Measurements from ENCODE around the gene SLC30A2. TPM values are rescaled to one million over a fixed set of nuclear protein-coding genes. Genes with fewer than 3 reads are reported as not detected.
A peak's percentile ranks its signal among the peaks of the same experiment; 100 is the strongest.

SLC30A2 gene
- total and polyA plus RNA-seq, 9 of the 15 experiments (the other 6 are each of a cell fraction or from before 2014, with no cell fraction given) = 0.01 to 0.18 (median 0.06) TPM; not detected in 3

DNA sequence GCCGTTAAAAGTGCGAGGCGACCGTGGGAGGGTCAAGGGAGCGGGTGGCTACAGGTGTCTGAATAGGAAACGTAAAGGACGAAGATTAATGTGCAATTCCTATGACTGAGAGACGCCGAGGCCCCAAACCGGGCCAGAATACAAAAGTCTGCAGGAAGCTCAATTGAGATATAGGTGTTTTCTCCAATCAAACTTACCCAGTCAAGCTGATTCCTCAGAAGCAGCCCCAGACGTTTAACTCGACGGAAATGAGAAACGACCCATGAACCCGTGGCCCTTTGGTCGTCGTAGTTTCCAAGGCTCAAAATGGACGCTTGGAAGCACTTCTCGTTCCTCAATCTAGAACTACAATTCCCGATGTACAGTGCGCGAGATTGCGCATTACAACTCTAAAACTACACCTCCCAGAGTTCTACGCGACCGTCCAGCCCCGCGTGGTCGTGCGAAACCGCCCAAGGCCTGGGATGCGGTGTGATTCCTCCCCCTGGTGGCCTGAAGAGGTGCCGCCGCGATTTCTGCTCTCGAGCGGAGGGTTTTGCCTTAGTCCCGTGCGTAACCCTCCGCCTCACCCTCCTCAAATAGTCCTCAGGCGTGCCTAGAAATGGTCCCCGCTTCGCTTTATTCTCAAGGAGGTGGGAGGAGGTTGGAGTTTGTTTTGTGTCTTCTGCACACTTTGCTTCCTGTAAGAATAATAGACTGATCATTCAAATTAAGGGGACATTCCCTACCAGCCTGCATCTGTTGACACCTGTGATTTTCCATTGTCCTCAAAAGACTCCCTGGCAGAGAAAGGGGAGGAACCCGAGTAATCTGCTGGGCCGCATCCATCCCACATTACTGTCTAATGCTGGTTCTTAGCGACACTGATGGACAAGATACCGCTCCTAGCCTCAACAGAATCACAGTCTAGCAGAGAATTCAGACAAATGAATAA, 47.8 kb downstream of the SLC30A2 start, which contains the start of gene PAFAH2 (continued):
- TF ChIP-seq, protein P1, sequence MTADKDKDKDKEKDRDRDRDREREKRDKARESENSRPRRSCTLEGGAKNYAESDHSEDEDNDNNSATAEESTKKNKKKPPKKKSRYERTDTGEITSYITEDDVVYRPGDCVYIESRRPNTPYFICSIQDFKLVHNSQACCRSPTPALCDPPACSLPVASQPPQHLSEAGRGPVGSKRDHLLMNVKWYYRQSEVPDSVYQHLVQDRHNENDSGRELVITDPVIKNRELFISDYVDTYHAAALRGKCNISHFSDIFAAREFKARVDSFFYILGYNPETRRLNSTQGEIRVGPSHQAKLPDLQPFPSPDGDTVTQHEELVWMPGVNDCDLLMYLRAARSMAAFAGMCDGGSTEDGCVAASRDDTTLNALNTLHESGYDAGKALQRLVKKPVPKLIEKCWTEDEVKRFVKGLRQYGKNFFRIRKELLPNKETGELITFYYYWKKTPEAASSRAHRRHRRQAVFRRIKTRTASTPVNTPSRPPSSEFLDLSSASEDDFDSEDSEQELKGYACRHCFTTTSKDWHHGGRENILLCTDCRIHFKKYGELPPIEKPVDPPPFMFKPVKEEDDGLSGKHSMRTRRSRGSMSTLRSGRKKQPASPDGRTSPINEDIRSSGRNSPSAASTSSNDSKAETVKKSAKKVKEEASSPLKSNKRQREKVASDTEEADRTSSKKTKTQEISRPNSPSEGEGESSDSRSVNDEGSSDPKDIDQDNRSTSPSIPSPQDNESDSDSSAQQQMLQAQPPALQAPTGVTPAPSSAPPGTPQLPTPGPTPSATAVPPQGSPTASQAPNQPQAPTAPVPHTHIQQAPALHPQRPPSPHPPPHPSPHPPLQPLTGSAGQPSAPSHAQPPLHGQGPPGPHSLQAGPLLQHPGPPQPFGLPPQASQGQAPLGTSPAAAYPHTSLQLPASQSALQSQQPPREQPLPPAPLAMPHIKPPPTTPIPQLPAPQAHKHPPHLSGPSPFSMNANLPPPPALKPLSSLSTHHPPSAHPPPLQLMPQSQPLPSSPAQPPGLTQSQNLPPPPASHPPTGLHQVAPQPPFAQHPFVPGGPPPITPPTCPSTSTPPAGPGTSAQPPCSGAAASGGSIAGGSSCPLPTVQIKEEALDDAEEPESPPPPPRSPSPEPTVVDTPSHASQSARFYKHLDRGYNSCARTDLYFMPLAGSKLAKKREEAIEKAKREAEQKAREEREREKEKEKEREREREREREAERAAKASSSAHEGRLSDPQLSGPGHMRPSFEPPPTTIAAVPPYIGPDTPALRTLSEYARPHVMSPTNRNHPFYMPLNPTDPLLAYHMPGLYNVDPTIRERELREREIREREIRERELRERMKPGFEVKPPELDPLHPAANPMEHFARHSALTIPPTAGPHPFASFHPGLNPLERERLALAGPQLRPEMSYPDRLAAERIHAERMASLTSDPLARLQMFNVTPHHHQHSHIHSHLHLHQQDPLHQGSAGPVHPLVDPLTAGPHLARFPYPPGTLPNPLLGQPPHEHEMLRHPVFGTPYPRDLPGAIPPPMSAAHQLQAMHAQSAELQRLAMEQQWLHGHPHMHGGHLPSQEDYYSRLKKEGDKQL (CRISPR knock-in tag; IDR thresholded peaks at IDR 0.05; ENCODE audit: borderline replicate concordance) = 0 out of 2 replicates have a peak, but pooled peaks have one; percentile 4
- TF ChIP-seq, protein P2, sequence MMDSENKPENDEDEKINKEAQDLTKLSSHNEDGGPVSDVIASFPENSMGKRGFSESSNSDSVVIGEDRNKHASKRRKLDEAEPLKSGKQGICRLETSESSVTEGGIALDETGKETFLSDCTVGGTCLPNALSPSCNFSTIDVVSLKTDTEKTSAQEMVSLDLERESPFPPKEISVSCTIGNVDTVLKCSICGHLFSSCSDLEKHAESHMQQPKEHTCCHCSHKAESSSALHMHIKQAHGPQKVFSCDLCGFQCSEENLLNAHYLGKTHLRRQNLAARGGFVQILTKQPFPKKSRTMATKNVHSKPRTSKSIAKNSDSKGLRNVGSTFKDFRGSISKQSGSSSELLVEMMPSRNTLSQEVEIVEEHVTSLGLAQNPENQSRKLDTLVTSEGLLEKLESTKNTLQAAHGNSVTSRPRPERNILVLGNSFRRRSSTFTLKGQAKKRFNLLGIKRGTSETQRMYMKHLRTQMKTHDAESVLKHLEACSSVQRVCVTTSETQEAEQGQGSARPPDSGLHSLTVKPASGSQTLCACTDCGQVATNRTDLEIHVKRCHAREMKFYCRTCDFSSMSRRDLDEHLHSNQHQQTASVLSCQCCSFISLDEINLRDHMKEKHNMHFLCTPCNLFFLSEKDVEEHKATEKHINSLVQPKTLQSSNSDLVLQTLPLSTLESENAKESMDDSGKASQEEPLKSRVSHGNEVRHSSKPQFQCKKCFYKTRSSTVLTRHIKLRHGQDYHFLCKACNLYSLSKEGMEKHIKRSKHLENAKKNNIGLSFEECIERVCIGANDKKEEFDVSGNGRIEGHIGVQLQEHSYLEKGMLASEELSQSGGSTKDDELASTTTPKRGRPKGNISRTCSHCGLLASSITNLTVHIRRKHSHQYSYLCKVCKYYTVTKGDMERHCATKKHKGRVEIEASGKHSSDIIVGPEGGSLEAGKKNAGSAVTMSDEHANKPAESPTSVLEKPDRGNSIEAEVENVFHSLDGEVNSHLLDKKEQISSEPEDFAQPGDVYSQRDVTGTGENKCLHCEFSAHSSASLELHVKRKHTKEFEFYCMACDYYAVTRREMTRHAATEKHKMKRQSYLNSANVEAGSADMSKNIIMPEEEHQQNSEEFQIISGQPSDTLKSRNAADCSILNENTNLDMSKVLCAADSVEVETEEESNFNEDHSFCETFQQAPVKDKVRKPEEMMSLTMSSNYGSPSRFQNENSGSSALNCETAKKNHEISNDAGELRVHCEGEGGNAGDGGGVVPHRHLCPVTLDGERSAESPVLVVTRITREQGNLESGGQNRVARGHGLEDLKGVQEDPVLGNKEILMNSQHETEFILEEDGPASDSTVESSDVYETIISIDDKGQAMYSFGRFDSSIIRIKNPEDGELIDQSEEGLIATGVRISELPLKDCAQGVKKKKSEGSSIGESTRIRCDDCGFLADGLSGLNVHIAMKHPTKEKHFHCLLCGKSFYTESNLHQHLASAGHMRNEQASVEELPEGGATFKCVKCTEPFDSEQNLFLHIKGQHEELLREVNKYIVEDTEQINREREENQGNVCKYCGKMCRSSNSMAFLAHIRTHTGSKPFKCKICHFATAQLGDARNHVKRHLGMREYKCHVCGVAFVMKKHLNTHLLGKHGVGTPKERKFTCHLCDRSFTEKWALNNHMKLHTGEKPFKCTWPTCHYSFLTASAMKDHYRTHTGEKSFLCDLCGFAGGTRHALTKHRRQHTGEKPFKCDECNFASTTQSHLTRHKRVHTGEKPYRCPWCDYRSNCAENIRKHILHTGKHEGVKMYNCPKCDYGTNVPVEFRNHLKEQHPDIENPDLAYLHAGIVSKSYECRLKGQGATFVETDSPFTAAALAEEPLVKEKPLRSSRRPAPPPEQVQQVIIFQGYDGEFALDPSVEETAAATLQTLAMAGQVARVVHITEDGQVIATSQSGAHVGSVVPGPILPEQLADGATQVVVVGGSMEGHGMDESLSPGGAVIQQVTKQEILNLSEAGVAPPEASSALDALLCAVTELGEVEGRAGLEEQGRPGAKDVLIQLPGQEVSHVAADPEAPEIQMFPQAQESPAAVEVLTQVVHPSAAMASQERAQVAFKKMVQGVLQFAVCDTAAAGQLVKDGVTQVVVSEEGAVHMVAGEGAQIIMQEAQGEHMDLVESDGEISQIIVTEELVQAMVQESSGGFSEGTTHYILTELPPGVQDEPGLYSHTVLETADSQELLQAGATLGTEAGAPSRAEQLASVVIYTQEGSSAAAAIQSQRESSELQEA (IDR thresholded peaks at IDR 0.05; ENCODE audit: low read depth) = no peak
- TF ChIP-seq CAMTA2 (CRISPR knock-in tag; conservative IDR thresholded peaks at IDR 0.05) = no peak
- TF ChIP-seq ZFPM2 (CRISPR knock-in tag; IDR thresholded peaks at IDR 0.05) = no peak
- no peak for TF ChIP-seq MED1 (CRISPR knock-in tag; IDR thresholded peaks at IDR 0.05; ENCODE audit: borderline replicate concordance)
- no peak for TF ChIP-seq BRF1 (IDR thresholded peaks at IDR 0.05; ENCODE audit: borderline replicate concordance, extremely low read depth, insufficient read length)
- 0 out of 2 replicates have a peak, but pooled peaks have one; percentile 10 for TF ChIP-seq ZNF780A (CRISPR knock-in tag; IDR thresholded peaks at IDR 0.05)
- peak in 1 of 2 experiments; percentile 76; a peak in 1 of 4 replicates for TF ChIP-seq NONO (IDR thresholded peaks at IDR 0.05; ENCODE audit: low read depth in 2 of 2, low read length in 1 of 2)
- peak; percentile 53; the same call in 1 of the 2 replicates for TF ChIP-seq FOXP1 (CRISPR knock-in tag; IDR thresholded peaks at IDR 0.05)
- TF ChIP-seq ZNF143 (CRISPR knock-in tag; IDR thresholded peaks at IDR 0.05) = peak; percentile 99
- TF ChIP-seq YY1 (IDR thresholded peaks at IDR 0.05; ENCODE audit: borderline replicate concordance in 1 of 3, control insufficient read depth in 1 of 3, extremely low read depth in 1 of 3, insufficient read depth in 3 of 3, insufficient read length in 1 of 3, insufficient replicate concordance in 2 of 3, low read depth in 1 of 3, low read length in 2 of 3) = peak; percentile 47 to 89 (median 88)
